OCI-LY1 (cell line): ENCODE results near the gene COPS3.

Experiments used
- CTCF ChIP-seq: fragments of 200-600 bp; sonication (generic), shearing (Covaris generic); IDR thresholded peaks from 2 replicates; pipeline ENCODE4 v1.5.1; 2017; ENCODE audit warnings: mild to moderate bottlenecking, antibody characterized with exemption, low read length, moderate library complexity, mixed read lengths
- EZH2 ChIP-seq: fragments of 200-600 bp; sonication (generic), shearing (Covaris generic); IDR thresholded peaks from 2 replicates; pipeline ENCODE4 v1.8.0; 2017; ENCODE audit warnings: borderline replicate concordance, mixed run types, mild to moderate bottlenecking, antibody characterized with exemption, low read length, moderate library complexity, mixed read lengths

GRCh38 chr17:17205368-17206123, 75.5 kb downstream of the COPS3 start:
- TF ChIP-seq CTCF (no peak), EZH2 (no peak)
